IPS-15b (cell line): ENCODE results near the gene TMEM213.

Experiments used
- H3K27me3 ChIP-seq: one replicate; pipeline ENCODE4 v1.6.1; 2013; ENCODE audit warnings: low read length; ENCODE audit not compliant: control insufficient read depth, insufficient read depth
- H3K36me3 ChIP-seq: one replicate; pipeline ENCODE4 v1.6.1; 2013; ENCODE audit warnings: low read length; ENCODE audit not compliant: control insufficient read depth, insufficient read depth
- H3K4me1 ChIP-seq: one replicate; pipeline ENCODE4 v1.6.1; 2013; ENCODE audit warnings: mild to moderate bottlenecking, low read length; ENCODE audit not compliant: control insufficient read depth, insufficient read depth
- H3K4me3 ChIP-seq: one replicate; pipeline ENCODE4 v1.5.1; 2013; ENCODE audit warnings: low read depth, low read length
- H3K9ac ChIP-seq: one replicate; pipeline ENCODE4 v1.6.1; 2013; ENCODE audit warnings: low read depth, mild to moderate bottlenecking, low read length
- H3K9me3 ChIP-seq: one replicate; pipeline ENCODE4 v1.6.1; 2013; ENCODE audit warnings: mild to moderate bottlenecking, low read length; ENCODE audit not compliant: control insufficient read depth, insufficient read depth

TMEM213 gene

GRCh38 chr7:138825049-138825721, 27.4 kb downstream of the TMEM213 start:
- Histone ChIP-seq H3K4me3 (no peak overlapping the region), H3K27me3 (no peaks in the 10 kb centered on the region), H3K9me3 (no peaks in the 10 kb centered on the region), H3K4me1 (no peaks in the 10 kb centered on the region), H3K9ac (no peak overlapping the region), H3K36me3 (no peaks in the 10 kb centered on the region)

GRCh38 chr7:138828302-138828701, 30.5 kb downstream of the TMEM213 start:
- Histone ChIP-seq H3K9ac (no peak overlapping the region), H3K9me3 (no peaks in the 10 kb centered on the region), H3K4me3 (no peak overlapping the region), H3K4me1 (no peaks in the 10 kb centered on the region), H3K27me3 (no peaks in the 10 kb centered on the region), H3K36me3 (no peaks in the 10 kb centered on the region)

DNA sequence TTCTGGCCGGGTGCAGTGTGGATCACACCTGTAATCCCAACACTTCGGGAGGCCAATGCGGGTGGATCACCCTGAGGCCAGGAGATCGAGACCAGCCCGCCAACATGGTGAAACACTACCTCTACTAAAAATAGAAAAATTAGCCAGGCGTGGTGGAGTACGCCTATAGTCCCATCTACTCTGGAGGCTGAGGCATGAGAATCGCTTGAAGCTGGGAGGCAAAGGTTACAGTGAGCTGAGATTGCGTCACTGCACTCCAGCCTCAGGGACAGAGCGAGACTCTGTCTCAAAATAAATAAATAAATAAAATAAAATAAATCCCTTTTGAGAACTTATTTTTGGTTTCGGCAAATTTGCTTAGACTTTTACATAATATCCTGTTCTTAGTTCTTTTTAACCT, 31.5 kb downstream of the TMEM213 start:
- no peaks in the 10 kb centered on the region for H3K27me3 ChIP-seq
- H3K4me3 ChIP-seq: no peak overlapping the region
- H3K4me1 ChIP-seq: no peaks in the 10 kb centered on the region
- no peak overlapping the region for H3K9ac ChIP-seq
- H3K9me3 ChIP-seq: no peaks in the 10 kb centered on the region
- no peaks in the 10 kb centered on the region for H3K36me3 ChIP-seq

DNA sequence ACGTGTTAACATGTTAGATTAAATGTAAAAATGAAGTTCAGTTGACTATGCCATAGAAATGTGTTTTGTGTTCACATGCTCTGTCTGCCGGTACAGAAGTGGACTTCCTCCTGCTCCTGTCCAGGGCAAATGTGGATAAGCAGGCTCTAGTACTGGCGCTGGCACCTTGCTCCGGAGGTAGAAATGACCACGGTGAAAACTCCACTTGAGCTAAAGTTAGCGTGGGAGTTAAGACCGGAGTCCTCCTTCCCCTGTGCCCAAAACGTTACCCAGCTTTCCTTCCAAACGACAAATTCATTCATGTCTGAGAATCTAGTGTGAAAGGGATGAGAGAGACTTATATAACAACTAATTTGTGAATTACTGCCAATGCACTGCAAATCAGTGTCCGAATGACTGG, 35.2 kb downstream of the TMEM213 start:
- H3K9ac ChIP-seq: no peak overlapping the region
- H3K27me3 ChIP-seq: no peaks in the 10 kb centered on the region
- H3K4me3 ChIP-seq: no peak overlapping the region
- H3K36me3 ChIP-seq: peaks cover 4% of the 10 kb centered on the region
- no peaks in the 10 kb centered on the region for H3K4me1 ChIP-seq
- H3K9me3 ChIP-seq: no peaks in the 10 kb centered on the region

- Histone ChIP-seq H3K4me1 (no peaks in the 10 kb centered on the region), H3K9me3 (no peaks in the 10 kb centered on the region)
Observed at GRCh38 chr7:138833596-138833995, 35.8 kb downstream of the TMEM213 start.

GRCh38 chr7:138834583-138834982, 36.8 kb downstream of the TMEM213 start:
- Histone ChIP-seq H3K4me3 (no peak overlapping the region), H3K36me3 (peaks cover 4% of the 10 kb centered on the region), H3K9me3 (no peaks in the 10 kb centered on the region), H3K4me1 (no peaks in the 10 kb centered on the region), H3K9ac (no peak overlapping the region), H3K27me3 (no peaks in the 10 kb centered on the region)

More at GRCh38 chr7:138833596-138833995, 35.8 kb downstream of the TMEM213 start:
- H3K9ac ChIP-seq: no peak overlapping the region
- H3K27me3 ChIP-seq: no peaks in the 10 kb centered on the region
- H3K36me3 ChIP-seq: peaks cover 4% of the 10 kb centered on the region
- H3K4me3 ChIP-seq: no peak overlapping the region

DNA sequence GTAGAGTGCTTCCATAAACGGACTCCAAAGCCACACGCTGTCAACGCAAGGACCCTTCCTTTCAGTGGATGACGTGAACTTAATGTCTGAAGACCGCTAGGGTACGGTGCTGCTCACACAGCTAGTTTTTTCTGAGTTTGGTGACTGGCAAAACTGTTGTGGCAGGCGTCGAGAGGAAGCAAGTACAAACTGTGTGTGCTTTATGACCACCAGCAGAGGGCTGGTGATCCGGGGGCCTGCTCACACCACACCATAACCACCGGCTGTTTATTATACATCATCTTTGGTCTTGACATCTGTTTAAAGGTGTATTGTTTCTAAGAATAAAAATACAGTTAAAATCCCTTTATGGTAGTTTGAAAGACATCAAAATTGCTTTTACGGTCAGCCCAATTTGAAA, 37.3 kb downstream of the TMEM213 start:
- no peaks in the 10 kb centered on the region for H3K27me3 ChIP-seq
- no peak overlapping the region for H3K4me3 ChIP-seq
- no peaks in the 10 kb centered on the region for H3K4me1 ChIP-seq
- no peak overlapping the region for H3K9ac ChIP-seq
- no peaks in the 10 kb centered on the region for H3K9me3 ChIP-seq
- H3K36me3 ChIP-seq: peaks cover 4% of the 10 kb centered on the region

- peaks cover 4% of the 10 kb centered on the region for H3K4me1 ChIP-seq
- H3K9me3 ChIP-seq: no peaks in the 10 kb centered on the region
- H3K27me3 ChIP-seq: no peaks in the 10 kb centered on the region
- H3K4me3 ChIP-seq: no peak overlapping the region
- H3K36me3 ChIP-seq: peaks cover 4% of the 10 kb centered on the region
- H3K9ac ChIP-seq: no peak overlapping the region
Observed at GRCh38 chr7:138837627-138838026, 39.8 kb downstream of the TMEM213 start.

GRCh38 chr7:138838166-138838565, 40.4 kb downstream of the TMEM213 start:
- Histone ChIP-seq H3K9me3 (no peaks in the 10 kb centered on the region), H3K9ac (no peak overlapping the region)

DNA sequence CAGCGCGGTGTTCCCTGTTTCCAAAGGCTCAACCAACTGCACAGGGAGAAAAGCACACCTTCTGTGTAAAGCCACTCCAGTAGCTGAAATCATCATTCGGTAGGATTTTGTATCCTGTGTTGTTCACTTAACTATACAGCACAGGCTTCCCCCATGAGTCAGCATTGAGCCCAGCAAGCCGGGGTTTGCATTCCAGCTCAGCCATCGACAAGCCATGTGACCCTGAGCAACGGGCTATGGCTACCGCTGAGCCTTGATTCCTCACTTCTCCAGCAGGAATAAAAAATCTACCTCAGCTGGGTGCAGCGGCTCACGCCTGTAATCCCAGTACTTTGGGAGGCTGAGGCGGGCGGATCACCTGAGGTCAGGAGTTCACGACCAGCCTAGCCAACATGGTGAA, 44.3 kb downstream of the TMEM213 start:
- no peaks in the 10 kb centered on the region for H3K36me3 ChIP-seq
- H3K27me3 ChIP-seq: no peaks in the 10 kb centered on the region
- peak overlapping the region; percentile 16 for H3K9ac ChIP-seq
- peaks cover 6% of the 10 kb centered on the region for H3K4me1 ChIP-seq
- no peaks in the 10 kb centered on the region for H3K9me3 ChIP-seq
- H3K4me3 ChIP-seq: no peak overlapping the region

More at GRCh38 chr7:138838166-138838565, 40.4 kb downstream of the TMEM213 start:
- Histone ChIP-seq H3K4me3 (no peak overlapping the region), H3K27me3 (no peaks in the 10 kb centered on the region), H3K36me3 (peaks cover 4% of the 10 kb centered on the region), H3K4me1 (peaks cover 4% of the 10 kb centered on the region)

DNA sequence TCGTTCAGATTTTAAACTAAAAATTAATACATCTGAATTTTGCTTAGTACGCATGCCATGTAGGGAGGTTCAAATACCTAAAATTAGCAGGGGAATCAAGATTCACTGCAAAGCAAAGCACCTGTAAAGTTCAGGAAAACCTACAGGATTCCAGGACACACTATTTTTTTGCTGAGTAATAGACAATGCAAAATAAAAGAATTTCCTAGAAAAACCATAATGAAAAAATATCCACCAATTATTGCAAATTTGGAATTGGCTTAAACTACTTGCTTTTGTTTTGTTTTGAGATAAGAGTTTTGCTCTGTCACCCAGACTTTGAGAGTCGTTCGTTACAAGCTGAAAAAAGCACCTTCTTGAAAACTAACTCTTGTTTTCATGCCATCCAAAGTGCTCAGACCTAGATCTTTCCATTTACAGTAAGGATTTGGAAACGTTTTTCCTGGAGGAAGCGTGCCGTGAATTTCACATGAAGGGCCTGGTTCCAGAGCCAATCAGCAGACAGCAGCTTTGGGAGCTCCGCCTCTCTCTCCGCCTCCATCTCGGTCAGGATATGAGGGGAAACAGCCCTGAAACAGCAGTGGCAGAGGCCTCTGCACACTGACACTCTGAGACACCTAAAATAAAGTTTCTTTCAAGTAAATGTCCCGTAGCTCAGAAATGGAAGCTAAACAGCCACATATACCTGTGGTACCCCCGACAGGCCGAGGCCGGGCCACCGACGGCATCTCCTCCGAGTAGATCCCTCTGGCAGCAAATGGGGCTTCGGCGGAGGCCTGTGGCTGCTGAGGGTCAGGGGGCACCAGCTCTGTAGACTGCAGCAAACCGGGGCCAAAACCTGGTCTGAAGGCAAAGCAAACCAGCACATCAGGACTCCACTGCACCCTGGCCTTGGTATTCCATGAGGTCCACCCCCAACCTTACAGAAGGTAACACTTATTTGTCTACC, 46.1 kb downstream of the TMEM213 start:
- Histone ChIP-seq H3K36me3 (no peaks in the 10 kb centered on the region), H3K4me3 (no peak overlapping the region), H3K9me3 (no peaks in the 10 kb centered on the region), H3K4me1 (peaks cover 6% of the 10 kb centered on the region), H3K27me3 (no peaks in the 10 kb centered on the region), H3K9ac (no peak overlapping the region)

GRCh38 chr7:138845711-138846110, 47.9 kb downstream of the TMEM213 start:
- Histone ChIP-seq H3K4me1 (peaks cover 6% of the 10 kb centered on the region), H3K4me3 (no peak overlapping the region), H3K27me3 (no peaks in the 10 kb centered on the region), H3K36me3 (peaks cover 3% of the 10 kb centered on the region), H3K9me3 (no peaks in the 10 kb centered on the region), H3K9ac (no peak overlapping the region)
